HEK293 (cell line): ENCODE measurements around the gene CHD5.

Experiments
- ZNF175 ChIP-seq: fragments of 450-650 bp; formaldehyde crosslinking; IDR thresholded peaks from 2 replicates; pipeline ENCODE4 v1.5.1; 2016; ENCODE audit warnings: missing biosample characterization, missing genetic modification characterization
- ZNF560 ChIP-seq: fragments of 450-650 bp; formaldehyde crosslinking; IDR thresholded peaks from 2 replicates; pipeline ENCODE4 v1.5.1; 2017; ENCODE audit warnings: missing biosample characterization, missing genetic modification characterization, borderline replicate concordance

DNA sequence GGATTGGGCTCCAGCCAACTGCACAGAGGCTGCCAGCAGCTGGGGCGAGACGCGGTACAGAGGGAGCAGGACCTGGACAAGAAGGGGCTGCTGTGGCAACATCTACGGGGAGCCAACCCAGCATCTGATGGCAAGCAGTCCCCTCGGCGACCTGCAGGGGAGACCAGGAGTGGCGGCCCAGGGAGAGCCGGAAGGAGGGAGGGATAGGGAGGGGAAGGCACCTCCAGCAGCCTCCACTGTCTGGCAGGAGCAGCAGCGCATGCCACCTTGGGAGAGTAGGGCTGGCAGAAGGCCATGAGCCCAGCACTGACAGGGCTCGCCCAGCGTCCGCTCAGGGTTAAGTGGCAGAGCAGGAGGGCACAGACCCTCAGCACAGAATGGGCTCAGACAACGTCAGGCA is 17.3 kb downstream of the CHD5 start:
- TF ChIP-seq ZNF560 (tag by site-specific recombination) (no peak), ZNF175 (tag by site-specific recombination) (no peak)
